Cardiac septum (tissue), 1 donor: Measurements from ENCODE around the gene SEC61B. TPM values are rescaled to one million over a fixed set of nuclear protein-coding genes. Genes with fewer than 3 reads are reported as not detected.

Source experiments
- DNase-seq: peaks from one replicate; pipeline ENCODE4 v3.0.0-alpha.2; 2020; ENCODE audit warnings: low spot score
- intact Hi-C: fragments of 100-400 bp; cut with DNase I; formaldehyde crosslinking; loops from one replicate; pipeline ENCODE4 v1.14.0; 2022
- long read RNA-seq: library from polyadenylated mRNA; unstranded; transcript quantifications from one replicate; pipeline ENCODE4 v2.0.0, GENCODE V29; 2021
- total RNA-seq: library from RNA; stranded (reverse); fragmentation: NEBNext Ultra II Directional; extraction: Animal tissue kit (Norgen Biotek cat#: 25700); gene quantifications from one replicate; pipeline ENCODE4 v1.2.1, GENCODE V29; 2021
- donor health status: DM: no; HTN: no; CAD: no.

SEC61B gene
- 47.9 TPM for total RNA-seq
- long read RNA-seq, transcript SEC61B-201 (4 exons, 545 nt) = major isoform, 35 of 42 reads
- long read RNA-seq, partial matches to known transcripts = 3 of 42 reads
- long read RNA-seq, other reads (novel, unspliced or antisense) = 2 of 42 reads

GRCh38 chr9:99221621-99222415 is at the start of gene SEC61B, which contains the start of gene ALG2:
Gene SEC61B (plus strand): TSS chr9:99222282. CDS start chr9:99222364, 82 bp downstream.
Gene ALG2 (minus strand): TSS chr9:99221942. CDS start chr9:99221894, 48 bp downstream.
- intact Hi-C loops = no loop called here
- peak; percentile 97 for DNase-seq

- intact Hi-C loops = no loop called here
Measured at GRCh38 chr9:99173570-99174504, 48.2 kb upstream of the SEC61B start.

DNA sequence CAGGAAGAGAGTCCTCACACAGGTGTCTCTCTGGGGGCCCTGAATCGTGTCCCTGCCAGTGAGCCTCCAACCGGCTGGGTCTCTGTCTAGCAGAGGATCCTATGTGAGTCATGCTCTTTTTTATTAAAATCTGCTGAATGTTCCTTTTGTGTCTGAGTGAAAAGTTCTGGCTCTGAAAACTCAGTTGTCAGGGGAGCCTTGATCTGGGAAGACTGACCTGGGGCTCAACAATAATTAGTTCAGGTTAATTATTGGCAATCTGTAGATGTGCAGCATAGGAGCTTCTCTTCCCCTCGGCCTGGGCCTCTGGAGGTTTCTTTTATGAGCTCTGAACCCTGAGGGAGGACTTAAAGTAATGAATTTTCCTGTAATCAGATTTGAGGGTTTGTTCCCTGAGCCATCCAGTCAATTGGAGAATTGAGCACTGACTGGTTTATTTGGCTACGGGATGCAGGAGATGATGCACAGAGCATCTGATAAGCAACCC is 45.5 kb upstream of the SEC61B start:
- intact Hi-C loops = no loop called here

More at GRCh38 chr9:99173570-99174504, 48.2 kb upstream of the SEC61B start:
- no peak for DNase-seq

GRCh38 chr9:99177576-99178366 is 44.3 kb upstream of the SEC61B start:
- DNase-seq = no peak
- intact Hi-C loops = no loop called here

More for the DNA sequence above, 45.5 kb upstream of the SEC61B start:
- DNase-seq = no peak

GRCh38 chr9:99178912-99179872 is 42.9 kb upstream of the SEC61B start:
- DNase-seq = no peak
- intact Hi-C loops = no loop called here

DNA sequence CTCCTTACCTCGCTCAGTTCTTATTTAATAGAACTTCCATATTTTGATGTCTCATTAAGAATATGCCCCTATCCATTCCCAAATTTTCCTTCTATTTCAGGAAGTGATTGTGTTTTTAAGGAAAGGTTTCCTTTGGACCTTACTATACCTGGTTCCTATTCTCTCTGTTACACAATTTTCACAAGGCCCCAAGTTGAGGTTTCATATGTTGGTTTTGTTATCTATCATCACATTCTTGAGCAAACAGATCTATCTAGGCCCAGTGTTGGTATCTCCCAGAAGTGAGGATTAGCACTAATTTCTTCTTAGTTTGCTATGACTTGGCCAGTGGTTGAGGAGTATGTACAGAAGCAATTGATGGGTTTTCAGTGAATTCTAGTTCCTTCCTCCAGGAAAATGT is 41.9 kb upstream of the SEC61B start:
- intact Hi-C loops = loop anchor here (10.0 kb wide), 1 partner anchor 1145 kb away; no protein-coding TSS in a partner anchor
- no peak for DNase-seq

- no peak for DNase-seq
- intact Hi-C loops = loop anchor here (10.0 kb wide), 1 partner anchor 1144 kb away; no protein-coding TSS in a partner anchor
Measured at GRCh38 chr9:99180662-99181061, 41.4 kb upstream of the SEC61B start.

DNA sequence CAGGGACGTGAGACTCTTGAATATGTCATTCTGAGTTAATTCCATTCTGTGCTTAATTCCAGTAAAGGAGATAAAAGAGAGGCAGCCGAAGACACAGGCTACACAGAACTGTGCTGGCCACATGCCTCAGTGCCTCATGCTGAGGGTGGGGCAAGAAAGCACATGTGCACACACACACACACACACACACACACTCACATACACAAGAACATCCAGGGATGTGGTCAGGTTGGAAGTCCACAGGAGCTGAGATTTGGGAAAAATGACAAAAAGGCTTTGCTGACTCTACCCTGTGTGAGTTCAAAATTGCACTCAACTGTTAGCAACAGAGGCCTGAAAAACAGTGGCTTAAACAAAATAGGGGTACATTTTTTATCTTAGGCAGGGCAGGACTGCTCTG is 40.9 kb upstream of the SEC61B start:
- DNase-seq = no peak
- intact Hi-C loops = loop anchor here (10.0 kb wide), 1 partner anchor 1144 kb away; no protein-coding TSS in a partner anchor

GRCh38 chr9:99181621-99182020 is 40.5 kb upstream of the SEC61B start:
- DNase-seq = no peak
- intact Hi-C loops = loop anchor here (10.0 kb wide), 1 partner anchor 1143 kb away; no protein-coding TSS in a partner anchor

GRCh38 chr9:99182356-99182755 is 39.7 kb upstream of the SEC61B start:
- DNase-seq = no peak
- intact Hi-C loops = loop anchor here (10.0 kb wide), 1 partner anchor 1142 kb away; no protein-coding TSS in a partner anchor

- intact Hi-C loops = loop anchor here (10.0 kb wide), 1 partner anchor 1141 kb away; no protein-coding TSS in a partner anchor
- DNase-seq = no peak
Measured at GRCh38 chr9:99183616-99184015, 38.5 kb upstream of the SEC61B start.

DNA sequence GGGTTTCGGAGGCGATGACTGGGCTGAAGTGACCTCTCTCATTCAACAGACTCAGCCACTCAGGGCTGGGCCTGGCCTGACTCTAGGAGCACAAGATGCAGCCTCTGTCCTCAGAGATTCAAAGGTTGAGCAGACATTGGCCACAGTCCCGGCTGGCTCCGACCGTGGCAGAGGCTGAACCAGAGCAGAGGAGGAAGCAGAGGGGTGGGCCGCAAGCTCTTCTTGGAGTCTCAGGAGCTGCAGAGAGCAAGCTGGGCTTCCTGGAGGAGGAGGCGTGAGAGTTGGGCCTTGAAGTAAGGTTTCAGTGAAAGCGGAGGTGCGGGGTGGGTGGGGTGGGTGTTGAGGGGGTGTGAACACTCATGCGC is 38.0 kb upstream of the SEC61B start:
- intact Hi-C loops = loop anchor here (10.0 kb wide), 1 partner anchor 1141 kb away; no protein-coding TSS in a partner anchor
- DNase-seq = no peak

GRCh38 chr9:99184475-99185347 is 37.4 kb upstream of the SEC61B start:
- DNase-seq = peak; percentile 91
- intact Hi-C loops = loop anchor here (10.0 kb wide), 1 partner anchor 1140 kb away; no protein-coding TSS in a partner anchor

GRCh38 chr9:99185348-99185632 is 36.8 kb upstream of the SEC61B start:
- intact Hi-C loops = loop anchor here (10.0 kb wide), 1 partner anchor 1140 kb away; no protein-coding TSS in a partner anchor
- no peak for DNase-seq

DNA sequence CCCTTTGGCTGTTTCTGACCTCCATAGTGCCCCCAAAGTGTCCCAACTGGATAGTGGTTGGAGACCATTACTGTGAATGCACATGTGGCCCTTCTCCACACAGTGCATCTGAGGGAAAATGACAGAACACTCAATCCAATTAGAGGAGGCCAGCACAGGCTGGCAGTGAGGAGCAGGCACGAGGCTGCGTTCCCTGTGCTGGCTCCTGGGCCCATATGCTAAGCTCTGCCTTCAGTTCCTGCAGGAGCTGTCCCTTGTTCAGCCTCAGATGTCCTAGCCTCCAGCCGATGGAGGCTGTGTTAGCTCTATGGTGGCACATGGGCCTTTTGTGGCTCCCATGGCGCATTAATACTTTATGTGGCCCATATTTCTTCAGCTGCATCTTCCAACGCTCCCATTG is 36.1 kb upstream of the SEC61B start:
- intact Hi-C loops = loop anchor here (10.0 kb wide), 1 partner anchor 1139 kb away; no protein-coding TSS in a partner anchor
- no peak for DNase-seq

DNA sequence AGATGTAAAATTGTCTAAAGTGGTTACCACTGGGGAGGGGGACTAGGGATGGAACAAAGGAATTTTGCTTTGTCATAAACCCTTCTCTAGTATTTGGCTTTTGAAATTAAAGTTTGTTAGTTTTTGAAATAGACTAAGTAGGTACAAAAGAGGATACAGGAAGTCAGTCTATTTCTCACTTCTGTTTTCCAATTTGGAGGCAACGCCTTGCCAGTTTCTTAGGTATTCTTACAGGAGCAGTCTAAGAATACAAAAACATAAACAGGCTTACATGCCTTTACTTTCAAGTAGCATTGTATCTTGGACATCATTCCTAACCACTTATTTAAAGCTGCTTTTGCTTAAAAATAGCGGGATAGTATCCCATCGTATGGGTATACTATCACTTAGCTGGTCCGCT is 34.8 kb upstream of the SEC61B start:
- no peak for DNase-seq
- intact Hi-C loops = loop anchor here (10.0 kb wide), 1 partner anchor 1137 kb away; no protein-coding TSS in a partner anchor
